IMR-90 (cell line): ENCODE measurements around the gene R3HDM2. TPM values are rescaled to one million over a fixed set of nuclear protein-coding genes. Genes with fewer than 3 reads are reported as not detected.

Experiments
- ATAC-seq: fragments of 200-7000 bp; cut with Tn5 transposase; 2 replicates; pipeline ENCODE4 v1.9.1; 2020; ENCODE audit warnings: low read depth, mild to moderate bottlenecking, moderate library complexity
- BruUV-seq: library from RNA; stranded (reverse); fragments of 400-500 nt; replicated peaks from 2 replicates; lab custom pipeline; 2021; lab: Mats Ljungman, UMichigan
- CTCF ChIA-PET: fragments of 300-600 bp; formaldehyde crosslinking; extraction: SDS; loops from one replicate; lab custom pipeline; 2021; ENCODE audit warnings: antibody characterized with exemption; lab: Yijun Ruan, JAX
- POLR2A ChIA-PET: fragments of 300-600 bp; sonication (Branson Sonifier 250); formaldehyde crosslinking; loops from one replicate; lab custom pipeline; 2022; ENCODE audit warnings: antibody characterized with exemption; ENCODE audit not compliant: unreplicated experiment; lab: Charles Lee
- DNase-seq: peaks from one replicate; pipeline ENCODE4 v3.0.0; 2013
- H2AFZ ChIP-seq: replicated peaks from 2 replicates; pipeline ENCODE3; 2013; ENCODE audit warnings: low read length, mild to moderate bottlenecking; ENCODE audit not compliant: poor library complexity
- H2AK5ac ChIP-seq: 2 replicates; pipeline ENCODE4 v1.6.1; 2013; ENCODE audit warnings: low read depth, low read length, inconsistent platforms
- H2AK9ac ChIP-seq: replicated peaks from 2 replicates; pipeline ENCODE3; 2013; ENCODE audit warnings: mild to moderate bottlenecking, low read depth, low read length, moderate library complexity; ENCODE audit not compliant: poor library complexity
- H2BK120ac ChIP-seq: 2 replicates; pipeline ENCODE4 v1.6.1; 2013; ENCODE audit warnings: low read depth, low read length, inconsistent platforms
- H2BK15ac ChIP-seq: 3 replicates; pipeline ENCODE4 v1.6.1; 2013; ENCODE audit warnings: low read depth, low read length, inconsistent platforms
- H2BK20ac ChIP-seq: 2 replicates; pipeline ENCODE4 v1.6.1; 2013; ENCODE audit warnings: low read depth, mild to moderate bottlenecking, inconsistent platforms, low read length, moderate library complexity
- H2BK5ac ChIP-seq: 2 replicates; pipeline ENCODE4 v1.6.1; 2013; ENCODE audit warnings: mild to moderate bottlenecking, low read depth, low read length, inconsistent platforms; ENCODE audit not compliant: poor library complexity, severe bottlenecking
- H3K14ac ChIP-seq: replicated peaks from 2 replicates; pipeline ENCODE4 v1.6.1; 2013; ENCODE audit warnings: low read depth, low read length, inconsistent platforms
- H3K18ac ChIP-seq: 2 replicates; pipeline ENCODE4 v1.6.1; 2013; ENCODE audit warnings: low read depth, low read length, control low read depth
- H3K23ac ChIP-seq: 2 replicates; pipeline ENCODE4 v1.6.1; 2013; ENCODE audit warnings: low read depth, low read length, inconsistent platforms
- H3K27ac ChIP-seq: 2 replicates; pipeline ENCODE4 v1.5.1; 2013; ENCODE audit warnings: mild to moderate bottlenecking, control low read depth, low read length; ENCODE audit not compliant: insufficient read depth
- H3K27me3 ChIP-seq: 2 replicates; pipeline ENCODE4 v1.6.1; 2013; ENCODE audit warnings: low read length; ENCODE audit not compliant: control insufficient read depth, insufficient read depth
- H3K36me3 ChIP-seq: 2 replicates; pipeline ENCODE4 v1.6.1; 2013; ENCODE audit warnings: low read length, mixed read lengths; ENCODE audit not compliant: control insufficient read depth, insufficient read depth
- H3K4ac ChIP-seq: 2 replicates; pipeline ENCODE4 v1.6.1; 2013; ENCODE audit warnings: low read depth, low read length, inconsistent platforms
- H3K4me1 ChIP-seq: 2 replicates; pipeline ENCODE4 v1.6.1; 2013; ENCODE audit warnings: low read length, mixed read lengths; ENCODE audit not compliant: control insufficient read depth, insufficient read depth
- H3K4me2 ChIP-seq: 2 replicates; pipeline ENCODE4 v1.6.1; 2013; ENCODE audit warnings: low read depth, mild to moderate bottlenecking, control low read depth, low read length, moderate library complexity
- H3K4me3 ChIP-seq: 2 replicates; pipeline ENCODE4 v1.5.1; 2013; ENCODE audit warnings: low read depth, mild to moderate bottlenecking, control low read depth, low read length, moderate library complexity; ENCODE audit not compliant: insufficient read depth
- H3K56ac ChIP-seq: 2 replicates; pipeline ENCODE4 v1.6.1; 2013; ENCODE audit warnings: low read length, inconsistent platforms; ENCODE audit not compliant: insufficient read depth; ENCODE audit errors: extremely low read depth
- H3K79me1 ChIP-seq, 2 experiments: 2 replicates each; pipeline ENCODE4 v1.6.1; 2013; ENCODE audit warnings: low read length in 2 of 2, inconsistent platforms in 1 of 2, low read depth in 1 of 2
- H3K9ac ChIP-seq: 2 replicates; pipeline ENCODE4 v1.6.1; 2013; ENCODE audit warnings: low read depth, low read length, control low read depth
- H3K9me1 ChIP-seq: 2 replicates; pipeline ENCODE4 v1.6.1; 2013; ENCODE audit warnings: low read length, inconsistent platforms; ENCODE audit not compliant: insufficient read depth
- H3K9me3 ChIP-seq: 2 replicates; pipeline ENCODE4 v1.6.1; 2013; ENCODE audit warnings: low read length; ENCODE audit not compliant: control insufficient read depth, insufficient read depth
- H4K20me1 ChIP-seq: 2 replicates; pipeline ENCODE4 v1.6.1; 2013; ENCODE audit warnings: low read length, inconsistent platforms; ENCODE audit not compliant: insufficient read depth
- H4K5ac ChIP-seq: 2 replicates; pipeline ENCODE4 v1.6.1; 2013; ENCODE audit warnings: mild to moderate bottlenecking, low read depth, low read length, control low read depth
- H4K8ac ChIP-seq, 2 experiments: 2 replicates each; pipeline ENCODE4 v1.6.1; 2013; ENCODE audit warnings: low read depth in 2 of 2, low read length in 2 of 2, control low read depth in 1 of 2, inconsistent platforms in 1 of 2
- H4K91ac ChIP-seq: 2 replicates; pipeline ENCODE4 v1.6.1; 2013; ENCODE audit warnings: low read depth, low read length, inconsistent platforms; ENCODE audit not compliant: insufficient read depth
- BHLHE40 ChIP-seq: fragments of 150-350 bp; IDR thresholded peaks from 2 replicates; pipeline ENCODE4 v1.6.1; 2016; ENCODE audit warnings: mild to moderate bottlenecking, low read depth, low read length
- CEBPB ChIP-seq: IDR thresholded peaks from 2 replicates; pipeline ENCODE4 v1.6.1; 2012; ENCODE audit warnings: low read depth, low read length, improper control_type of control experiment
- FOS ChIP-seq: fragments of 150-350 bp; IDR thresholded peaks from 2 replicates; pipeline ENCODE4 v1.6.1; 2016; ENCODE audit warnings: low read depth, low read length
- MAFK ChIP-seq: IDR thresholded peaks from 2 replicates; pipeline ENCODE4 v1.6.1; 2012; ENCODE audit warnings: low read depth, low read length, improper control_type of control experiment
- POLR2A ChIP-seq: IDR thresholded peaks from 2 replicates; pipeline ENCODE4 v1.6.1; 2012; ENCODE audit warnings: mild to moderate bottlenecking, low read depth, low read length
- RCOR1 ChIP-seq: IDR thresholded peaks from 2 replicates; pipeline ENCODE4 v1.6.1; 2012; ENCODE audit warnings: mild to moderate bottlenecking, low read length, improper control_type of control experiment; ENCODE audit not compliant: insufficient replicate concordance
- SMC3 ChIP-seq: fragments of 150-350 bp; IDR thresholded peaks from 2 replicates; pipeline ENCODE4 v1.6.1; 2016; ENCODE audit warnings: low read depth, mild to moderate bottlenecking, antibody characterized with exemption, low read length, moderate library complexity
- WGBS, 2 experiments: methylation state at CpG; one replicate each; pipeline versions ENCODE4 v1.1.5 to v1.1.7; 2013; ENCODE audit warnings: missing lambda C conversion rate in 2 of 2; ENCODE audit not compliant: insufficient read length in 1 of 2; ENCODE audit errors: extremely low coverage in 2 of 2; 5-methylcytosine and 5-hydroxymethylcytosine counted together
- dilution Hi-C: fragments of 300-500 bp; cut with HindIII; formaldehyde crosslinking; loops from one replicate; pipeline ENCODE4 v1.14.3; 2018; ENCODE audit warnings: low sequenced_read_pairs; ENCODE audit not compliant: unreplicated experiment
- in situ Hi-C: fragments of 300-500 bp; cut with MboI; formaldehyde crosslinking; loops from 3 replicates; pipeline ENCODE4 v1.14.3; 2019; ENCODE audit warnings: low sequenced_read_pairs, inconsistent platforms, mixed read lengths
- intact Hi-C: fragments of 100-400 bp; cut with micrococcal nuclease; formaldehyde crosslinking; loops from 2 replicates; pipeline ENCODE4 v1.10.0; 2022
- polyA plus RNA-seq, 3 experiments: library from polyadenylated mRNA; depleted of rRNA; stranded (reverse); fragments of >200 nt; gene quantifications; 2 replicates each; pipeline ENCODE4 v1.2.3, GENCODE V29; 2012; ENCODE audit warnings: low replicate concordance in 1 of 3
- total RNA-seq: library from RNA; depleted of rRNA; stranded (reverse); fragments of >200 nt; gene quantifications from 2 replicates; pipeline ENCODE4 v1.2.3, GENCODE V29; 2012
- TF ChIP-seq, protein P1 (sequence below): fragments of 150-350 bp; IDR thresholded peaks from 2 replicates; pipeline ENCODE4 v1.6.1; 2016; ENCODE audit warnings: low read depth, mild to moderate bottlenecking, low read length, moderate library complexity, borderline replicate concordance
- TF ChIP-seq, protein P2 (sequence below): fragments of 150-350 bp; IDR thresholded peaks from 2 replicates; pipeline ENCODE4 v1.6.1; 2017; ENCODE audit warnings: mild to moderate bottlenecking, antibody characterized with exemption, low read length, low read depth

R3HDM2 gene
- total and polyA plus RNA-seq, 2 of the 4 experiments (the other 2 are of a cell fraction): 7.5 to 28.4 TPM

- no peak within 1 kb of the TSS for H2BK15ac ChIP-seq
- no peaks in the 10 kb centered on the region for H3K27me3 ChIP-seq
- POLR2A ChIA-PET: no interaction called here
- no peak within 1 kb of the TSS for H3K9ac ChIP-seq
- no peaks in the 10 kb centered on the region for H3K4me1 ChIP-seq
- H3K56ac ChIP-seq: no peak within 1 kb of the TSS
- no peak within 1 kb of the TSS for H2BK20ac ChIP-seq
- H3K23ac ChIP-seq: no peak within 1 kb of the TSS
- no peak within 1 kb of the TSS for H3K4me3 ChIP-seq
- CTCF ChIA-PET: interaction anchor here (0.8 kb wide), 1 partner anchor 18 kb away, joined by 3 read pairs; no protein-coding TSS in a partner anchor
- H2AFZ ChIP-seq: peak within 1 kb of the TSS; percentile 73
- DNase-seq (no peak), ATAC-seq (no peak)
- no peak for TF ChIP-seq POLR2A
- no peak for TF ChIP-seq SMC3
- TF ChIP-seq, protein P1, sequence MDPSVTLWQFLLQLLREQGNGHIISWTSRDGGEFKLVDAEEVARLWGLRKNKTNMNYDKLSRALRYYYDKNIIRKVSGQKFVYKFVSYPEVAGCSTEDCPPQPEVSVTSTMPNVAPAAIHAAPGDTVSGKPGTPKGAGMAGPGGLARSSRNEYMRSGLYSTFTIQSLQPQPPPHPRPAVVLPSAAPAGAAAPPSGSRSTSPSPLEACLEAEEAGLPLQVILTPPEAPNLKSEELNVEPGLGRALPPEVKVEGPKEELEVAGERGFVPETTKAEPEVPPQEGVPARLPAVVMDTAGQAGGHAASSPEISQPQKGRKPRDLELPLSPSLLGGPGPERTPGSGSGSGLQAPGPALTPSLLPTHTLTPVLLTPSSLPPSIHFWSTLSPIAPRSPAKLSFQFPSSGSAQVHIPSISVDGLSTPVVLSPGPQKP: no peak
- no peak for TF ChIP-seq BHLHE40
- TF ChIP-seq CEBPB: no peak
- no peak for TF ChIP-seq MAFK
- TF ChIP-seq RCOR1: no peak
- no peak for TF ChIP-seq FOS
- TF ChIP-seq, protein P2, sequence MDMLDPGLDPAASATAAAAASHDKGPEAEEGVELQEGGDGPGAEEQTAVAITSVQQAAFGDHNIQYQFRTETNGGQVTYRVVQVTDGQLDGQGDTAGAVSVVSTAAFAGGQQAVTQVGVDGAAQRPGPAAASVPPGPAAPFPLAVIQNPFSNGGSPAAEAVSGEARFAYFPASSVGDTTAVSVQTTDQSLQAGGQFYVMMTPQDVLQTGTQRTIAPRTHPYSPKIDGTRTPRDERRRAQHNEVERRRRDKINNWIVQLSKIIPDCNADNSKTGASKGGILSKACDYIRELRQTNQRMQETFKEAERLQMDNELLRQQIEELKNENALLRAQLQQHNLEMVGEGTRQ: no peak
- no peak within 1 kb of the TSS for H2BK120ac ChIP-seq
- H3K4ac ChIP-seq: no peak within 1 kb of the TSS
- no peaks in the 10 kb centered on the region for H4K20me1 ChIP-seq
- H3K79me1 ChIP-seq: peaks cover 6 to 9% of the 10 kb centered on the region in 2 experiments
- no peak within 1 kb of the TSS for H4K5ac ChIP-seq
- H2AK5ac ChIP-seq: no peak within 1 kb of the TSS
- no peak within 1 kb of the TSS for H3K14ac ChIP-seq
- H3K9me1 ChIP-seq: no peaks in the 10 kb centered on the region
- intact Hi-C loops: loop anchor here (5.0 kb wide), 1 partner anchor 127 kb away; no protein-coding TSS in a partner anchor
- H2BK5ac ChIP-seq: no peak within 1 kb of the TSS
- in situ Hi-C loops: no loop called here
- no peak within 1 kb of the TSS for H2AK9ac ChIP-seq
- H3K4me2 ChIP-seq: no peak within 1 kb of the TSS
- no peaks in the 10 kb centered on the region for H3K36me3 ChIP-seq
- 94% methylated on average over 2 of the region's 8 CpGs; no CpG with 5 or more reads in 1 of the 2 experiments for WGBS, 2 experiments
- BruUV-seq: no TSS peak
- H3K9me3 ChIP-seq: no peaks in the 10 kb centered on the region
- dilution Hi-C loops: no loop called here
- no peak within 1 kb of the TSS for H3K27ac ChIP-seq
- H3K18ac ChIP-seq: no peak within 1 kb of the TSS
- no peak within 1 kb of the TSS for H4K8ac ChIP-seq
- no peak within 1 kb of the TSS for H4K91ac ChIP-seq
Measured at GRCh38 chr12:57434517-57435223, 3.8 kb upstream of the R3HDM2 start, which contains the start of gene INHBC. TSS of gene INHBC (plus strand) at chr12:57434784. CDS start at chr12:57434887, 103 bp downstream.
